Measurements from ENCODE around the gene SIRPG. TPM values are rescaled to one million over a fixed set of nuclear protein-coding genes. Genes with fewer than 3 reads are reported as not detected.

Gene SIRPG
- polyA plus RNA-seq, 2 of the 4 experiments (the other 2 are of a cell fraction), result not detected

- FAIRE-seq (no peak), ATAC-seq (no peak), DNase-seq (ENCODE audit: low read depth in 1 of 2, low spot score in 1 of 2) (no peak)
- Histone ChIP-seq H3K4me3 (no peak overlapping the region), H3K4me1 (peaks cover 5% of the 10 kb centered on the region; the same call in 1 of the 3 replicates), H3K9me3 (no peaks in the 10 kb centered on the region), H3K27ac (no peak overlapping the region), H3K4me2 (no peak overlapping the region)
- ChIA-PET CTCF (no interaction called here), POLR2A (no interaction called here)
- TF ChIP-seq NPAS2 (CRISPR knock-in tag; IDR thresholded peaks at IDR 0.05; ENCODE audit: borderline replicate concordance) (no peak), PHF8 (IDR thresholded peaks at IDR 0.05; ENCODE audit: borderline replicate concordance, low read depth) (no peak), HDAC2 (IDR thresholded peaks at IDR 0.05) (no peak), ZSCAN20 (CRISPR knock-in tag; IDR thresholded peaks at IDR 0.05) (no peak), RCOR1 (IDR thresholded peaks at IDR 0.05; ENCODE audit: low read depth, low read length) (no peak), GATA3 (IDR thresholded peaks at IDR 0.05; ENCODE audit: borderline replicate concordance) (no peak), JUN (IDR thresholded peaks at IDR 0.05) (no peak), BHLHE40 (IDR thresholded peaks at IDR 0.05; ENCODE audit: low read depth, low read length) (no peak), HOXB5 (CRISPR knock-in tag; IDR thresholded peaks at IDR 0.05) (no peak), JUNB (IDR thresholded peaks at IDR 0.05) (no peak), TP53 (CRISPR knock-in tag; IDR thresholded peaks at IDR 0.05) (no peak), E2F6 (IDR thresholded peaks at IDR 0.05; ENCODE audit: borderline replicate concordance, low read depth) (no peak), FOSB (CRISPR knock-in tag; IDR thresholded peaks at IDR 0.05) (no peak), SMC3 (IDR thresholded peaks at IDR 0.05) (no peak), CHD4 (IDR thresholded peaks at IDR 0.05; ENCODE audit: borderline replicate concordance) (no peak), ZC3H11A (IDR thresholded peaks at IDR 0.05) (no peak)
- 54% methylated on average over 4 of the region's 4 CpGs for WGBS (ENCODE audit: missing lambda C conversion rate)
Observed at GRCh38 chr20:1632178-1632577, 25.4 kb downstream of the SIRPG start.

GRCh38 chr20:1631309-1632151 lies 26.0 kb downstream of the SIRPG start:
- POLR2A ChIA-PET, result no interaction called here
- CTCF ChIA-PET, result no interaction called here
- TF ChIP-seq HMGXB4 (CRISPR knock-in tag; IDR thresholded peaks at IDR 0.05; ENCODE audit: borderline replicate concordance) (no peak), REST (IDR thresholded peaks at IDR 0.05) (no peak), JUNB (IDR thresholded peaks at IDR 0.05) (no peak), EHMT2 (IDR thresholded peaks at IDR 0.05; ENCODE audit: low read depth) (no peak), SREBF2 (IDR thresholded peaks at IDR 0.05) (no peak), EP300 (IDR thresholded peaks at IDR 0.05) (no peak), ZFP36 (IDR thresholded peaks at IDR 0.05; ENCODE audit: borderline replicate concordance, partially characterized antibody) (no peak), E2F6 (IDR thresholded peaks at IDR 0.05; ENCODE audit: borderline replicate concordance, low read depth) (no peak), ZNF302 (CRISPR knock-in tag; IDR thresholded peaks at IDR 0.05) (no peak), HOXA7 (CRISPR knock-in tag; IDR thresholded peaks at IDR 0.05) (no peak), JUN (IDR thresholded peaks at IDR 0.05) (no peak), RCOR1 (IDR thresholded peaks at IDR 0.05; ENCODE audit: low read depth, low read length) (no peak)
- no peak for DNase-seq (ENCODE audit: low read depth in 1 of 2, low spot score in 1 of 2)
- Histone ChIP-seq H3K4me1 (peaks cover 4% of the 10 kb centered on the region; the same call in 1 of the 3 replicates), H3K27ac (no peak overlapping the region), H3K9me3 (no peaks in the 10 kb centered on the region), H3K4me2 (no peak overlapping the region), H3K4me3 (no peak overlapping the region)
- no peak for ATAC-seq
- FAIRE-seq, result no peak
- WGBS (ENCODE audit: missing lambda C conversion rate), result 42% methylated on average over 9 of the region's 9 CpGs
